ENCODE results near the gene IGFN1.
"Not testable (repeated sequence)": the region's sequence is repeated elsewhere in the genome, so short reads cannot be mapped to it uniquely, and the experiment has no call there.

The IGFN1 gene

DNA sequence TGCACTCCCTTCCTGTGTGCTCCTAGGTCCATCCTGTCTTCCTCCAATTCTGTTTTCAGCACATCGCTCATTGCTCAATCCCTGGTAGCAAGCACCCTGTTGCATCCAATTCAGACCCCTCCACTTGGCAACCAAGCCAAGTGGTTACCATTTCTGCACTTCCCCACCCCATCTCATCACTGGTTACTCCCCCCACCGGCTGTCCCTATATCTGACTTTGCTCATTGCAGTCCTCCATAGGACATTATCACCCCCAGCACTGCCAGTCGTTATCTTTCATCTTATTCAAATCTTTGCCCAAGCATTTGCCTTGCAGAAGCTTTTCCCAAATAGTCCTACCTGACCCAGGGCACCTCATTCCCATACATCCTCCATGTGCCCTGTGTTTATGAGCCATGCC lies 34.3 kb upstream of the IGFN1 start:
- Histone ChIP-seq H3K9me2 (replicated peaks; ENCODE audit: insufficient read depth, low read length) (no peaks in the 10 kb centered on the region), H2AFZ (ENCODE audit: low read depth, low read length, severe bottlenecking) (no peak overlapping the region), H4K20me1 (ENCODE audit: low read depth, low read length) (no peaks in the 10 kb centered on the region), H3K36me3 (ENCODE audit: low read length) (no peaks in the 10 kb centered on the region), H3K9me3 (ENCODE audit: insufficient read depth, low read length) (no peaks in the 10 kb centered on the region), H3K4me3 (ENCODE audit: insufficient read depth, low read length, poor library complexity, severe bottlenecking) (no peak overlapping the region), H3K27me3 (ENCODE audit: low read length) (no peaks in the 10 kb centered on the region), H3F3A (ENCODE audit: insufficient read depth) (no peaks in the 10 kb centered on the region), H3K4me2 (ENCODE audit: low read depth, low read length, poor library complexity, severe bottlenecking) (no peak overlapping the region), H3K79me2 (ENCODE audit: insufficient read depth, low read length) (no peaks in the 10 kb centered on the region), H3K27ac (ENCODE audit: low read depth, low read length) (no peak overlapping the region), H3K9ac (ENCODE audit: low read length) (no peak overlapping the region)
- no peak for TF ChIP-seq EZH2phosphoT487 (conservative IDR thresholded peaks at IDR 0.05; ENCODE audit: low read length)
- TF ChIP-seq, protein P1, sequence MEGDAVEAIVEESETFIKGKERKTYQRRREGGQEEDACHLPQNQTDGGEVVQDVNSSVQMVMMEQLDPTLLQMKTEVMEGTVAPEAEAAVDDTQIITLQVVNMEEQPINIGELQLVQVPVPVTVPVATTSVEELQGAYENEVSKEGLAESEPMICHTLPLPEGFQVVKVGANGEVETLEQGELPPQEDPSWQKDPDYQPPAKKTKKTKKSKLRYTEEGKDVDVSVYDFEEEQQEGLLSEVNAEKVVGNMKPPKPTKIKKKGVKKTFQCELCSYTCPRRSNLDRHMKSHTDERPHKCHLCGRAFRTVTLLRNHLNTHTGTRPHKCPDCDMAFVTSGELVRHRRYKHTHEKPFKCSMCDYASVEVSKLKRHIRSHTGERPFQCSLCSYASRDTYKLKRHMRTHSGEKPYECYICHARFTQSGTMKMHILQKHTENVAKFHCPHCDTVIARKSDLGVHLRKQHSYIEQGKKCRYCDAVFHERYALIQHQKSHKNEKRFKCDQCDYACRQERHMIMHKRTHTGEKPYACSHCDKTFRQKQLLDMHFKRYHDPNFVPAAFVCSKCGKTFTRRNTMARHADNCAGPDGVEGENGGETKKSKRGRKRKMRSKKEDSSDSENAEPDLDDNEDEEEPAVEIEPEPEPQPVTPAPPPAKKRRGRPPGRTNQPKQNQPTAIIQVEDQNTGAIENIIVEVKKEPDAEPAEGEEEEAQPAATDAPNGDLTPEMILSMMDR (IDR thresholded peaks at IDR 0.05; ENCODE audit: insufficient read depth, low read length, poor library complexity, severe bottlenecking) = no peak

DNA sequence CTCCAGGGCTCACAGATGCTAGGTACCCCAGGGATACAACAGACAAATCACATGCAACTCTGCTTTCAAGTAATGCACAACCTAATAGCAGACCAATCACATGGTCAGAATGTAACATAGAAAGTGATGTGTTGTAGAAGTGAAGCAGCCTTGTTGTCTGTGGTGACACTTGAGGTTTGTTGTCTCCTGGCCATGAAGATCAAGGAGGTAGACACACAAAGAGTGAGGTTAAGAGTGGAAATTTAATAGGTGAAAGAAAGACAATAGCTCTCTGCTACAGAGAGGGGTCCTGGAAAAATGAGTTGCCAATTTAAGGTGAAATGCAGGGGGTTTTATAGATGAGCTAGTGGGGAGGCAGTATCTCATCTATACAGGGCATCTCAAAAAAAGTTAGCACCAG lies 33.8 kb upstream of the IGFN1 start:
- Histone ChIP-seq H3K36me3 (ENCODE audit: low read length) (no peaks in the 10 kb centered on the region), H3K9me2 (replicated peaks; ENCODE audit: insufficient read depth, low read length) (no peaks in the 10 kb centered on the region), H3K79me2 (ENCODE audit: insufficient read depth, low read length) (no peaks in the 10 kb centered on the region), H3K9ac (ENCODE audit: low read length) (no peak overlapping the region), H3K27me3 (ENCODE audit: low read length) (no peaks in the 10 kb centered on the region), H2AFZ (ENCODE audit: low read depth, low read length, severe bottlenecking) (no peak overlapping the region), H3F3A (ENCODE audit: insufficient read depth) (no peaks in the 10 kb centered on the region), H3K9me3 (ENCODE audit: insufficient read depth, low read length) (no peaks in the 10 kb centered on the region), H3K27ac (ENCODE audit: low read depth, low read length) (no peak overlapping the region), H4K20me1 (ENCODE audit: low read depth, low read length) (no peaks in the 10 kb centered on the region), H3K4me3 (ENCODE audit: insufficient read depth, low read length, poor library complexity, severe bottlenecking) (no peak overlapping the region), H3K4me2 (ENCODE audit: low read depth, low read length, poor library complexity, severe bottlenecking) (no peak overlapping the region)
- TF ChIP-seq, protein P1 (IDR thresholded peaks at IDR 0.05; ENCODE audit: insufficient read depth, low read length, poor library complexity, severe bottlenecking) = no peak
- TF ChIP-seq EZH2phosphoT487 (conservative IDR thresholded peaks at IDR 0.05; ENCODE audit: low read length) = no peak

DNA sequence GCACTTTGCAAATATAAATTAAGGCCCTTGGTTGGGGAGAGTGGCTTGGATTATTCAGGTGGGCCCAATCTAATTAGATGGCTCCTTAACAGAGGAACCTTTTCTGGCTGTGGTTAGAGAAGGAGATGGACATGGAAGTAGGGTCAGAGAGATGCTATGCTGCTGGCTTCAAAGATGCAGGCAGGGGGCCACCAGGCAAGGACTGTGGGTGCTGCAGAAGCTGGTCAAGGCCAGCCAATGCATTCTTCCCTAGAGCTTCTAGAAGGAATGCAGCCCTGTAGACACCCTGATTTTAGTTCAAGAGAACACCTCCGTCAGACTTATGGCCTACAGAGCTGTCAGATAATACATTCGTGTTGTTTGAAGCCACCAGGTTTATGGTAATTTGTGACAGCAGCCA lies 32.7 kb upstream of the IGFN1 start:
- TF ChIP-seq EZH2phosphoT487 (conservative IDR thresholded peaks at IDR 0.05; ENCODE audit: low read length) = no peak
- TF ChIP-seq, protein P1 (IDR thresholded peaks at IDR 0.05; ENCODE audit: insufficient read depth, low read length, poor library complexity, severe bottlenecking) = no peak
- Histone ChIP-seq H3K27ac (ENCODE audit: low read depth, low read length) (no peak overlapping the region), H3K4me2 (ENCODE audit: low read depth, low read length, poor library complexity, severe bottlenecking) (no peak overlapping the region)

GRCh38 chr1:201163036-201163435 lies 27.6 kb upstream of the IGFN1 start:
- H3K9ac ChIP-seq (ENCODE audit: low read length); H2AFZ ChIP-seq (ENCODE audit: low read depth, low read length, severe bottlenecking); H3K9me2 ChIP-seq (replicated peaks; ENCODE audit: insufficient read depth, low read length); H3K27ac ChIP-seq (ENCODE audit: low read depth, low read length); H3K4me2 ChIP-seq (ENCODE audit: low read depth, low read length, poor library complexity, severe bottlenecking); H3K79me2 ChIP-seq (ENCODE audit: insufficient read depth, low read length); H4K20me1 ChIP-seq (ENCODE audit: low read depth, low read length); H3K9me3 ChIP-seq (ENCODE audit: insufficient read depth, low read length); H3K27me3 ChIP-seq (ENCODE audit: low read length); H3F3A ChIP-seq (ENCODE audit: insufficient read depth); H3K4me3 ChIP-seq (ENCODE audit: insufficient read depth, low read length, poor library complexity, severe bottlenecking); H3K36me3 ChIP-seq (ENCODE audit: low read length): not testable (repeated sequence)

More for the DNA sequence above, 32.7 kb upstream of the IGFN1 start:
- Histone ChIP-seq H3F3A (ENCODE audit: insufficient read depth) (no peaks in the 10 kb centered on the region), H4K20me1 (ENCODE audit: low read depth, low read length) (no peaks in the 10 kb centered on the region), H3K9ac (ENCODE audit: low read length) (no peak overlapping the region), H3K27me3 (ENCODE audit: low read length) (no peaks in the 10 kb centered on the region), H3K4me3 (ENCODE audit: insufficient read depth, low read length, poor library complexity, severe bottlenecking) (no peak overlapping the region), H3K9me3 (ENCODE audit: insufficient read depth, low read length) (no peaks in the 10 kb centered on the region), H3K9me2 (replicated peaks; ENCODE audit: insufficient read depth, low read length) (no peaks in the 10 kb centered on the region), H3K36me3 (ENCODE audit: low read length) (no peaks in the 10 kb centered on the region), H2AFZ (ENCODE audit: low read depth, low read length, severe bottlenecking) (no peak overlapping the region), H3K79me2 (ENCODE audit: insufficient read depth, low read length) (no peaks in the 10 kb centered on the region)
